Activated T-cell treated with anti-CD3 and anti-CD28 coated beads, Interleukin-2, amount 50 U/mL, for 1 hour (primary cell): ENCODE measurements around the gene STK31.
"Not testable (repeated sequence)": the region's sequence is repeated elsewhere in the genome, so short reads cannot be mapped to it uniquely, and the experiment has no call there.

Source experiments
- DNase-seq: peaks from one replicate; pipeline ENCODE4 v3.0.0-alpha.2; 2020

STK31 gene

GRCh38 chr7:23713285-23714149 lies 3.5 kb downstream of the STK31 start:
- no peak for DNase-seq

- no peak for DNase-seq
These were observed 4.1 kb downstream of the STK31 start for GRCh38 chr7:23714150-23714464.

- no peak for DNase-seq
These were observed 4.6 kb downstream of the STK31 start for GRCh38 chr7:23714579-23714978.

GRCh38 chr7:23715099-23715498 lies 5.1 kb downstream of the STK31 start:
- DNase-seq = no peak

- DNase-seq = no peak
These were observed 7.8 kb downstream of the STK31 start for GRCh38 chr7:23717788-23718187.

- no peak for DNase-seq
These were observed 11.4 kb downstream of the STK31 start for GRCh38 chr7:23721456-23721855.

- DNase-seq = not testable (repeated sequence)
These were observed 12.7 kb downstream of the STK31 start for GRCh38 chr7:23722587-23723216.

- not testable (repeated sequence) for DNase-seq
These were observed 14.1 kb downstream of the STK31 start for GRCh38 chr7:23724113-23724512.

- no peak for DNase-seq
These were observed 32.0 kb downstream of the STK31 start for GRCh38 chr7:23742051-23742450.

GRCh38 chr7:23743226-23743625 lies 33.2 kb downstream of the STK31 start:
- DNase-seq = no peak

- no peak for DNase-seq
These were observed 36.6 kb downstream of the STK31 start for GRCh38 chr7:23746629-23747028.

GRCh38 chr7:23751852-23752251 lies 41.8 kb downstream of the STK31 start:
- no peak for DNase-seq

- not testable (repeated sequence) for DNase-seq
These were observed 48.8 kb downstream of the STK31 start for GRCh38 chr7:23758839-23759238.

GRCh38 chr7:23759671-23760391 lies 49.8 kb downstream of the STK31 start:
- DNase-seq = no peak

- DNase-seq = no peak
These were observed 55.9 kb downstream of the STK31 start for GRCh38 chr7:23765943-23766342.

- no peak for DNase-seq
These were observed 57.5 kb downstream of the STK31 start for GRCh38 chr7:23767514-23767913.

- DNase-seq = no peak
These were observed 58.0 kb downstream of the STK31 start for GRCh38 chr7:23768022-23768421.

GRCh38 chr7:23779185-23779800 lies 69.3 kb downstream of the STK31 start:
- DNase-seq = not testable (repeated sequence)

GRCh38 chr7:23783115-23783514 lies 73.1 kb downstream of the STK31 start:
- DNase-seq = no peak

- no peak for DNase-seq
These were observed 77.3 kb downstream of the STK31 start for GRCh38 chr7:23787272-23787671.

GRCh38 chr7:23788843-23789242 lies 78.8 kb downstream of the STK31 start:
- DNase-seq = no peak

GRCh38 chr7:23791721-23792120 lies 81.7 kb downstream of the STK31 start:
- no peak for DNase-seq

- no peak for DNase-seq
These were observed 92.8 kb downstream of the STK31 start for GRCh38 chr7:23802720-23803397.
